Keratinocyte (primary cell): Measurements from ENCODE around the gene IGFBP6. TPM values are rescaled to one million over a fixed set of nuclear protein-coding genes. Genes with fewer than 3 reads are reported as not detected.

Experiments
- DNase-seq: peaks from one replicate; pipeline ENCODE4 v3.0.0-alpha.2; 2011; ENCODE audit warnings: low read depth, missing footprints, low spot score
- FAIRE-seq: peaks from 2 replicates; lab custom pipeline; 2011; peaks lifted over from hg19 to GRCh38; lab: Jason Lieb, UNC
- H2AFZ ChIP-seq: 2 replicates; pipeline ENCODE4 v1.6.0; 2012; ENCODE audit warnings: low read length, control low read depth, inconsistent platforms; ENCODE audit not compliant: control insufficient read depth
- H3K27ac ChIP-seq: 2 replicates; pipeline ENCODE4 v1.5.1; 2011; ENCODE audit warnings: low read length; ENCODE audit not compliant: control insufficient read depth, insufficient read depth
- H3K27me3 ChIP-seq: 3 replicates; pipeline ENCODE4 v1.6.0; 2011; ENCODE audit warnings: low read length; ENCODE audit not compliant: control insufficient read depth, insufficient read depth; ENCODE audit errors: extremely low read depth
- H3K36me3 ChIP-seq, 2 experiments: 2 replicates in 1 of 2; 3 replicates in 1 of 2; pipeline ENCODE4 v1.5.1; 2011; ENCODE audit warnings: low read length in 2 of 2, mild to moderate bottlenecking in 1 of 2; ENCODE audit not compliant: control insufficient read depth in 2 of 2, insufficient read depth in 2 of 2; ENCODE audit errors: extremely low read depth in 1 of 2
- H3K4me1 ChIP-seq: 3 replicates; pipeline ENCODE4 v1.5.1; 2011; ENCODE audit warnings: low read length; ENCODE audit not compliant: control insufficient read depth, insufficient read depth; ENCODE audit errors: extremely low read depth
- H3K4me2 ChIP-seq: 3 replicates; pipeline ENCODE4 v1.6.0; 2011; ENCODE audit warnings: low read depth, low read length; ENCODE audit not compliant: control insufficient read depth, insufficient read depth; ENCODE audit errors: extremely low read depth
- H3K4me3 ChIP-seq, 3 experiments: fragments of 200-600 bp in 1 of 3; sonication (generic) in 1 of 3; 2 replicates in 2 of 3; 3 replicates in 1 of 3; pipeline ENCODE4 v1.5.1; 2011 to 2016; ENCODE audit warnings: low read length in 3 of 3, mild to moderate bottlenecking in 3 of 3, control low read depth in 2 of 3, inconsistent platforms in 1 of 3, low read depth in 1 of 3, mixed read lengths in 1 of 3, mixed run types in 1 of 3, moderate library complexity in 1 of 3; ENCODE audit not compliant: control insufficient read depth in 2 of 3, insufficient read depth in 2 of 3; ENCODE audit errors: extremely low read depth in 1 of 3
- H3K79me2 ChIP-seq: 2 replicates; pipeline ENCODE4 v1.6.0; 2012; ENCODE audit warnings: low read length; ENCODE audit not compliant: control insufficient read depth, insufficient read depth
- H3K9ac ChIP-seq: 3 replicates; pipeline ENCODE4 v1.6.0; 2011; ENCODE audit warnings: low read length; ENCODE audit not compliant: control insufficient read depth, insufficient read depth; ENCODE audit errors: extremely low read depth
- H3K9me1 ChIP-seq: 3 replicates; pipeline ENCODE4 v1.6.0; 2011; ENCODE audit warnings: low read length; ENCODE audit not compliant: control insufficient read depth, insufficient read depth; ENCODE audit errors: extremely low read depth
- H3K9me3 ChIP-seq: 2 replicates; pipeline ENCODE4 v1.5.1; 2012; ENCODE audit warnings: low read depth, low read length; ENCODE audit not compliant: control insufficient read depth
- H4K20me1 ChIP-seq: 3 replicates; pipeline ENCODE4 v1.6.0; 2011; ENCODE audit warnings: low read length; ENCODE audit not compliant: control insufficient read depth, insufficient read depth; ENCODE audit errors: extremely low read depth
- EZH2 ChIP-seq: IDR thresholded peaks from one replicate; pipeline ENCODE4 v1.6.1; 2012; ENCODE audit warnings: inconsistent platforms, mild to moderate bottlenecking, low read length, moderate library complexity
- dilution Hi-C: fragments of 300-500 bp; cut with MboI; formaldehyde crosslinking; loops from one replicate; pipeline ENCODE4 v1.7.0; 2020; ENCODE audit warnings: low sequenced_read_pairs; ENCODE audit not compliant: extremely low pct_ligation_motif_present
- polyA plus RNA-seq, 5 experiments: library from polyadenylated mRNA; depleted of rRNA in 3 of 5; stranded (reverse) in 3 of 5; stranded (forward) in 1 of 5; unstranded in 1 of 5; fragments of >200 nt; gene quantifications; 1 replicate in 1 of 5; 2 replicates in 3 of 5; 3 replicates in 1 of 5; pipeline versions ENCODE4 v1.2.1 to v1.2.3, GENCODE V29; 2011 to 2012; ENCODE audit warnings: missing spikeins in 2 of 5, low read depth in 1 of 5, low replicate concordance in 1 of 5
- TF ChIP-seq, protein P1 (sequence below), 3 experiments: IDR thresholded peaks in 1 of 3; conservative IDR thresholded peaks in 1 of 3; optimal IDR thresholded peaks in 1 of 3; 2 replicates in 2 of 3; 3 replicates in 1 of 3; pipeline versions ENCODE3 to v1.5.1; 2011; ENCODE audit warnings: low read length in 3 of 3, mild to moderate bottlenecking in 3 of 3, moderate library complexity in 2 of 3, control low read depth in 1 of 3, inconsistent platforms in 1 of 3; ENCODE audit not compliant: insufficient read depth in 2 of 3; ENCODE audit errors: extremely low read depth in 1 of 3

IGFBP6 gene
- polyA plus RNA-seq, 1 donor (not counting 4 experiments of a cell fraction or from before 2014, with no cell fraction given): 30.1 TPM

GRCh38 chr12:53067993-53068770, 29.3 kb upstream of the IGFBP6 start:
- Histone ChIP-seq H2AFZ (no peak overlapping the region), H3K4me1 (peaks cover 30% of the 10 kb centered on the region), H3K4me3 (no peak overlapping the region)

DNA sequence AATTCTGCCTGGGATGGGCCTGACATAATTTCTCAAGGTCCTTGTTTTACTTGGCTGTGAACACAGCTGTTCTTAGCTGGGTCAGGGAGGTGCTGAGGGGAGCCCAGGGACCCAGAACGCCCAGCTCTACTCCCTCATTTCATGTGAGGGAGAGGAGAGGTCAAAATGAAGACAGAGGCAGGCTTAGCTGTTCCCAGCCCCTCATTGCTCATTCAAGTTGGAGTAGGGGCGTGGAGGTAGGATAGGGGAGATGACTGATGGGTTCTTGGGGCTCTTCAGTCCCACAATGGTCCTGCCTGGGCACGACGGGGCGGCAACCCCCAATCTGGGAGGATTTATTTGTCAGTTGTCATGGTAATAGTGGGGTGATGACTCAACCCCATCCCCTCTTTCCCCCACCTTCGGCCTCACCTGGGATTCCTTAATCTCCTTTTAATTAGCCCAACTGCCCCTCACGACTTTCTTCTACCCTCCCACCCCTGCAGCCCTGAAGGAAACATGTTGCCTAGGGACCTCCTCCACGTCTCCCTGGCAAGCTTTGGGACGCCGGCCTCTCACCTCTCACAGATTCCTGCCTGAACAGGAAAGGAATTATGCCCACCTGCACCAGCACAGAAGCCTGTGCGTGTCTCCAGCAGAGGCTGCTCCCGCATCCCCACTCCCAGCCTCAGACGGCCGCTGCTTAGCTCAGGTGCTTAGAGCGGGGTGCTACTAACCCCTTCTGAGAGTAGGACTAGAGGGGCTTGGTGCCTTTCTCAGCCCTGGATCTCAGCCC, 28.5 kb upstream of the IGFBP6 start:
- Histone ChIP-seq H3K9ac (no peak overlapping the region), H3K36me3 (peaks cover 29 to 34% of the 10 kb centered on the region in 2 experiments), H3K27ac (peak overlapping the region; percentile 14), H3K9me3 (no peaks in the 10 kb centered on the region), H3K4me2 (no peak overlapping the region), H3K9me1 (peaks cover 7% of the 10 kb centered on the region), H3K79me2 (no peaks in the 10 kb centered on the region), H3K27me3 (no peaks in the 10 kb centered on the region), H4K20me1 (peaks cover 5% of the 10 kb centered on the region), H3K4me1 (peaks cover 30% of the 10 kb centered on the region), H2AFZ (no peak overlapping the region), H3K4me3 (no peak overlapping the region)
- no peak for FAIRE-seq
- no peak for TF ChIP-seq EZH2
- TF ChIP-seq, protein P1, sequence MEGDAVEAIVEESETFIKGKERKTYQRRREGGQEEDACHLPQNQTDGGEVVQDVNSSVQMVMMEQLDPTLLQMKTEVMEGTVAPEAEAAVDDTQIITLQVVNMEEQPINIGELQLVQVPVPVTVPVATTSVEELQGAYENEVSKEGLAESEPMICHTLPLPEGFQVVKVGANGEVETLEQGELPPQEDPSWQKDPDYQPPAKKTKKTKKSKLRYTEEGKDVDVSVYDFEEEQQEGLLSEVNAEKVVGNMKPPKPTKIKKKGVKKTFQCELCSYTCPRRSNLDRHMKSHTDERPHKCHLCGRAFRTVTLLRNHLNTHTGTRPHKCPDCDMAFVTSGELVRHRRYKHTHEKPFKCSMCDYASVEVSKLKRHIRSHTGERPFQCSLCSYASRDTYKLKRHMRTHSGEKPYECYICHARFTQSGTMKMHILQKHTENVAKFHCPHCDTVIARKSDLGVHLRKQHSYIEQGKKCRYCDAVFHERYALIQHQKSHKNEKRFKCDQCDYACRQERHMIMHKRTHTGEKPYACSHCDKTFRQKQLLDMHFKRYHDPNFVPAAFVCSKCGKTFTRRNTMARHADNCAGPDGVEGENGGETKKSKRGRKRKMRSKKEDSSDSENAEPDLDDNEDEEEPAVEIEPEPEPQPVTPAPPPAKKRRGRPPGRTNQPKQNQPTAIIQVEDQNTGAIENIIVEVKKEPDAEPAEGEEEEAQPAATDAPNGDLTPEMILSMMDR (optimal IDR thresholded peaks at IDR 0.05 in 1 of 3, IDR thresholded peaks at IDR 0.05 in 1 of 3, conservative IDR thresholded peaks at IDR 0.05 in 1 of 3; ENCODE audit: extremely low read depth in 1 of 3, insufficient read depth in 2 of 3, low read length in 3 of 3): no peak
- no peak for DNase-seq
- dilution Hi-C loops: no loop called here

More at GRCh38 chr12:53067993-53068770, 29.3 kb upstream of the IGFBP6 start:
- no peak for DNase-seq
- H3K4me2 ChIP-seq: no peak overlapping the region
- H3K27ac ChIP-seq: peak overlapping the region; percentile 14
- peaks cover 5% of the 10 kb centered on the region for H4K20me1 ChIP-seq
- TF ChIP-seq, protein P1 (optimal IDR thresholded peaks at IDR 0.05 in 1 of 3, IDR thresholded peaks at IDR 0.05 in 1 of 3, conservative IDR thresholded peaks at IDR 0.05 in 1 of 3; ENCODE audit: extremely low read depth in 1 of 3, insufficient read depth in 2 of 3, low read length in 3 of 3): no peak
- TF ChIP-seq EZH2: no peak
- dilution Hi-C loops: no loop called here
- no peak for FAIRE-seq
- no peak overlapping the region for H3K9ac ChIP-seq
- no peaks in the 10 kb centered on the region for H3K27me3 ChIP-seq
- peaks cover 7% of the 10 kb centered on the region for H3K9me1 ChIP-seq
- H3K9me3 ChIP-seq: no peaks in the 10 kb centered on the region
- H3K79me2 ChIP-seq: no peaks in the 10 kb centered on the region
- peaks cover 27 to 31% of the 10 kb centered on the region in 2 experiments for H3K36me3 ChIP-seq
